ENCODE results near the gene MAP3K13.

MAP3K13 gene, protein sequence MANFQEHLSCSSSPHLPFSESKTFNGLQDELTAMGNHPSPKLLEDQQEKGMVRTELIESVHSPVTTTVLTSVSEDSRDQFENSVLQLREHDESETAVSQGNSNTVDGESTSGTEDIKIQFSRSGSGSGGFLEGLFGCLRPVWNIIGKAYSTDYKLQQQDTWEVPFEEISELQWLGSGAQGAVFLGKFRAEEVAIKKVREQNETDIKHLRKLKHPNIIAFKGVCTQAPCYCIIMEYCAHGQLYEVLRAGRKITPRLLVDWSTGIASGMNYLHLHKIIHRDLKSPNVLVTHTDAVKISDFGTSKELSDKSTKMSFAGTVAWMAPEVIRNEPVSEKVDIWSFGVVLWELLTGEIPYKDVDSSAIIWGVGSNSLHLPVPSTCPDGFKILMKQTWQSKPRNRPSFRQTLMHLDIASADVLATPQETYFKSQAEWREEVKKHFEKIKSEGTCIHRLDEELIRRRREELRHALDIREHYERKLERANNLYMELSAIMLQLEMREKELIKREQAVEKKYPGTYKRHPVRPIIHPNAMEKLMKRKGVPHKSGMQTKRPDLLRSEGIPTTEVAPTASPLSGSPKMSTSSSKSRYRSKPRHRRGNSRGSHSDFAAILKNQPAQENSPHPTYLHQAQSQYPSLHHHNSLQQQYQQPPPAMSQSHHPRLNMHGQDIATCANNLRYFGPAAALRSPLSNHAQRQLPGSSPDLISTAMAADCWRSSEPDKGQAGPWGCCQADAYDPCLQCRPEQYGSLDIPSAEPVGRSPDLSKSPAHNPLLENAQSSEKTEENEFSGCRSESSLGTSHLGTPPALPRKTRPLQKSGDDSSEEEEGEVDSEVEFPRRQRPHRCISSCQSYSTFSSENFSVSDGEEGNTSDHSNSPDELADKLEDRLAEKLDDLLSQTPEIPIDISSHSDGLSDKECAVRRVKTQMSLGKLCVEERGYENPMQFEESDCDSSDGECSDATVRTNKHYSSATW

DNA sequence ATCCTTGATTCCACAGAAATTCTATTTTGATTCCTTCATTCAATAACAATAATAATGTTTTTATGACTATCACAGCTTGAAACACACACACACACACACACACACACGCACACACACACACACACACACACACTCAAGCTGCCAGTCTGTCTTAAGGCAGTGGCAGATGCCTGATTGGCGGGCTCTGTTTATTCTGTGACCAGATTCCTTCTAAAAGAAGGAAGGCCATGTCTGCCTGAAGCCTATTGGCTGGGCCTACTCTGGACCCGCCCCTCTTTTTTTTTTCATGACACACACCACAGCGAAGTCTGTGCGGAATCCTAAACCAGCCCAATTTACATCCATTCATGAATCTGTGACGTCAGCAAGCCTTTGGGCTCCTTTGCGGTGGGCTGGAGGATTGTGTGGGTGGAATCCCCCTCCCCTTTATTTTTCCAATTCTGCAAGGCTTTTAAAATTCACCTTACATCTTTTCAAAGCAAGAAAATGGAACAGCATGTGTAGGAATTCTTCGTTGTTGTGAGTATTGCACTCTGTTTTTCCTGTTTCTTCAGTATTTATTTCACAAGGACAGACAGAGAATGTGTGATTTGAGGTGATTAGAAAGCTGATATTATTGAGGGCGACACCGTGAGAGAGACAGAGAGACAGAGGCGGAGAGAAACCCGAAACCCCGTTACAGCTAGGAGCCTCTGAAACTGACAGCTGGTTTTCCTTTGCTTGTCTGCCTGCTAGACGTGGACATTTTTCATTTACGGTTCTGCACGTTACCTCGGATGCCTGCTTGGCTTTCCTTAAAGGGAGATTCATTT, at the start of gene MAP3K13:
TSS of gene MAP3K13 (plus strand) at position 287 of the 812 bp plus-strand sequence. CDS start 65,446 bp downstream, outside the sequence.
- peak within 1 kb of the TSS; percentile 89 for H3K27ac ChIP-seq
- TF ChIP-seq ZFX (IDR thresholded peaks at IDR 0.05; ENCODE audit: borderline replicate concordance), result no peak
- TF ChIP-seq, protein P1, sequence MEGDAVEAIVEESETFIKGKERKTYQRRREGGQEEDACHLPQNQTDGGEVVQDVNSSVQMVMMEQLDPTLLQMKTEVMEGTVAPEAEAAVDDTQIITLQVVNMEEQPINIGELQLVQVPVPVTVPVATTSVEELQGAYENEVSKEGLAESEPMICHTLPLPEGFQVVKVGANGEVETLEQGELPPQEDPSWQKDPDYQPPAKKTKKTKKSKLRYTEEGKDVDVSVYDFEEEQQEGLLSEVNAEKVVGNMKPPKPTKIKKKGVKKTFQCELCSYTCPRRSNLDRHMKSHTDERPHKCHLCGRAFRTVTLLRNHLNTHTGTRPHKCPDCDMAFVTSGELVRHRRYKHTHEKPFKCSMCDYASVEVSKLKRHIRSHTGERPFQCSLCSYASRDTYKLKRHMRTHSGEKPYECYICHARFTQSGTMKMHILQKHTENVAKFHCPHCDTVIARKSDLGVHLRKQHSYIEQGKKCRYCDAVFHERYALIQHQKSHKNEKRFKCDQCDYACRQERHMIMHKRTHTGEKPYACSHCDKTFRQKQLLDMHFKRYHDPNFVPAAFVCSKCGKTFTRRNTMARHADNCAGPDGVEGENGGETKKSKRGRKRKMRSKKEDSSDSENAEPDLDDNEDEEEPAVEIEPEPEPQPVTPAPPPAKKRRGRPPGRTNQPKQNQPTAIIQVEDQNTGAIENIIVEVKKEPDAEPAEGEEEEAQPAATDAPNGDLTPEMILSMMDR (IDR thresholded peaks at IDR 0.05), result no peak

DNA sequence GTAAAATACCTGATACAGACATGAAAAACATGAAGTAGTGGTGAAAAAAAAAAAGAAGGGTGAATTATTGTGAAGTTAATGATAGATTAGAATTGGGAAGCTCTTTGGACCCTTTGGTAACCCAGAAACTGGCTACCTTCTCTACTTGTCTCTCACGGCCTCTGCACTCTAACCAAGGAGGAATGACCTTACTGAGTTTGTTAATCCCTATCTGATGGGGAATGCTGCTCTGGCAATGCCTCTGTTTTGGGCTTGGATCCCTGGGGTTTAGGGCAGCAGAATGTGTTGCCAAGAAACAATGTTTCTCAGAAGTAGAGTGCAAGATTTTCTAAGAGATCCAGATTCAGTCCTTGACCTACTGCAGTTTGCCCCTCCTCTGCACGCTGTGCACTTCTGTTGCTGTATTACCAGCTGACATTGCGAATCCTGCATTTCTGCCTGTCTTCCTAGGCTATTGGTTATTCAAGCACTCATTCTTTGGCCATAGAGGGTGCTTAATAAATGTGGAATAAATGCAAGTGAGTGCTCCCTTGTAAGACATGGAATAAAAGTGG, 49.2 kb upstream of the MAP3K13 start:
- H3K27ac ChIP-seq, result no peak overlapping the region
- TF ChIP-seq, protein P1 (IDR thresholded peaks at IDR 0.05), result no peak
- TF ChIP-seq ZFX (IDR thresholded peaks at IDR 0.05; ENCODE audit: borderline replicate concordance), result no peak

DNA sequence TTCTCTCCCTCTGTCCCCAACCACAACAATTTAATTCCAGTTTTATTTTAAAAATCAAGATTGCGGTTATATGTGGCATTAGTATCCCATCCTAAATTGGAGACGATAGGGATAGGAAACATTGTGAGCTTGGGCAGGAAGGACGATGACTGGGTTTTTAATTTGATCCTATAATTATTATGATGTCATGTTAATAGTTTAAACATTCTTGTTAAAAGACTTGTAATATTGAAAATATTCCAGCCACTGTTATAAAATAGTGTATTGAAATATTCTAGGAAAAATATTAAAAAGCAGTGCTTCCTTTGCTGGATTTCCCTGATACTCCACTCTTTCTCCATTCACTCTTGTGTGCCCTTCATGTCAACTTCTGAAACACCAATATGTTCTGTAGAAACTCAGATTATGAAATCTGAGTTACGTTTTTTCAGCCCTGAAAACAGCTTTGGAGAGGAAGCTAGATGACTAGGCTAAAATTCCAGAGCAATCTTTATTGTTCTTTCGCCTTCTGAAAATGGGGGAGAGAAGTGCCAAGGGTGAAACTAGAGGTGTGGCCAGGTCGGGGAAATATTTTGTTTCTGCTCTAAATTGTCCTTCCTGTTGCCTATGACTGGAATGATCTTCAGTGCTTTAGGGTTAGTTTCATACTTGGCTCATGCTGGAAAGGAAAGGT, 46.1 kb upstream of the MAP3K13 start:
- no peak for TF ChIP-seq ZFX (IDR thresholded peaks at IDR 0.05; ENCODE audit: borderline replicate concordance)
- TF ChIP-seq, protein P1 (IDR thresholded peaks at IDR 0.05), result no peak
- no peak overlapping the region for H3K27ac ChIP-seq

DNA sequence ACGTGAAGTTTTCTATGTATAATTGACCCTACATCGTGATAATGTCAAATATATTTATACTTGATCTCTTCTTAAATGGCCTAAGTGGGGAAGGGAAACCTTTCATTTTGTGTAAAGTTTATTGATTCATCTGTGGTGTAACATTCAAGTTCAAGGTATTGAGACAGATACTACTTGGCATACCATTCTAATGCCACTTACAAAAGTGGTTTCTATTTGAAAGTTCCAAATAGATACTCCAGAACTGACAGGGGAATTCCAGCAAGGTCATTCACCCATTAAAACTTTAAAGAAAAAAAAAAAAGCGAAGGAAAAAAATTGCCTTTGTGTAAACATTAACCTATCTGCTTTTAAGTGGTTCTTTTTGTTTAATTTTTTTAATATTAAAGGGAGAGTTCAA, 45.3 kb upstream of the MAP3K13 start:
- no peak for TF ChIP-seq ZFX (IDR thresholded peaks at IDR 0.05; ENCODE audit: borderline replicate concordance)
- TF ChIP-seq, protein P1 (IDR thresholded peaks at IDR 0.05), result no peak
- no peak overlapping the region for H3K27ac ChIP-seq

DNA sequence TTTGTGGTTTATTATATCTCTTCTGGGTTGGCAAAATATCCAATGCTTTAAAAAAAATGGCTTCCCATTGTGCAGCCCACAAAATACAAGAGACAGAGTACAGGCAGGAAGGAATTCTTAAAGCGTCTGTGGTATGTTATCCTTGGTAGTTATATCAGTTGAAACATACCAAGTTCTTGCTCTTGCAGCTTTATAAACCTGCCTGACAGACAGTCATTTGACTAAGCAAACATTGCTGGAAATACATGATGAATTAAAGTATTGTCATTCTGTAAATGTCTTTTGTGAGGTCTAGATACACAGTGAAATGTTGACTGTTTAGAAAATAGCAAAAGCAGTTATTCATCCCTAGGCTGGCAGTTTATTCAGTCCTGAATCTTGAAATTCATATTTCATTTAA, 44.8 kb upstream of the MAP3K13 start:
- TF ChIP-seq ZFX (IDR thresholded peaks at IDR 0.05; ENCODE audit: borderline replicate concordance), result no peak
- TF ChIP-seq, protein P1 (IDR thresholded peaks at IDR 0.05), result no peak
- H3K27ac ChIP-seq, result no peak overlapping the region

DNA sequence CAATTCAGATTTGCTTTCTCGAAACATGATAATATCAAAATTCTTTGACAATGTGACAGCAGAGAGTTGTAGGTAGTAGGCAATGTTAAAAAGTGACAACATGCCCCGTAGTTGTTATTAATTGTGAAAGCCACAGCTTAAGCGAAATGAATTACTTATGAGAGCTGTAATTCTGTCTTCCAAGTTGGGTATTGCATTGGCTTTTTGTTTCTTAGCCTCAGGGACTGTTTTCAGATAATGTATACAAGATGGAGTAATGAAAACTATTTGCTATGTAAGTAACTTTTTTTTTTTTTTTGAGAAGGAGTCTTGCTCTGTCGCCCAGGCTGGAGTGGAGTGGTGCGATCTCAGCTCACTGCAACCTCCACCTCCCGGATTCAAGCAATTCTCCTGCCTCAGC, 43.1 kb upstream of the MAP3K13 start:
- no peak for TF ChIP-seq ZFX (IDR thresholded peaks at IDR 0.05; ENCODE audit: borderline replicate concordance)
- TF ChIP-seq, protein P1 (IDR thresholded peaks at IDR 0.05), result no peak
- H3K27ac ChIP-seq, result no peak overlapping the region

All from 22Rv1 (cell line).